SKM-1 (cell line): Measurements from ENCODE around the gene VAV3.
"Not testable (repeated sequence)": the region's sequence is repeated elsewhere in the genome, so short reads cannot be mapped to it uniquely, and the experiment has no call there.

ENCODE experiments used
- DNase-seq: peaks from one replicate; lab custom pipeline; 2025; ENCODE audit not compliant: unreplicated experiment; lab: John Stamatoyannopoulos, UW

VAV3 gene

DNA sequence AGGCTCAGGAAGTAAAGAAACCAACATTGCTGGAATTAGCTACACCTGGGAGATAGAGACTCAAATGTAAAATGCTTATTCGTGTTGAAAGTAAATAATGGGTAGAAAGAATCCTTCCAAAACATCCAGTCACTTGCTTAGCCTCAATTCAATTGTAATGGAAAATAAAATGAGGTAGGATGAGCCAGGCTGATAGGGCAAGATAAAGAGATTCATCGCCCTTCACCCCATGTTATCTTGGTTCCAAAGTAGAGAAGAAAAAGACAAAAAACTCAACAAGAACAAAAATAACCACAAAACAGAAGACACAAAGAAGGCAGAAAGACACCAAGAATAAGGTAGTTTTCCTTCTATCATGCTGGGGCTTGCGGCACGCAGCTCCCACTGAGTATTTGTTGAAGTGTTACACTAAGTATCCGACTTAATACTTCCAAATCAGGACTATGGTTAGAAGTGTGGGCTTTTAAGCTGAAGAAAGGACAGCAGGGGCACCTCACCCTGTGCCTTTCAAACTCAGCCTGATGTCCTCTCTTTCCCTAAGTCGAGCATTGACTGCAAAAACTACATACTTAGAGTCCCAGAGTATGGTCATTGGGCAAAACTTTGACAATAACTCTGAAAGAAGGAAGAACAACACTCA, 202.1 kb downstream of the VAV3 start:
- DNase-seq: no peak

- DNase-seq: no peak
Measured at GRCh38 chr1:107760065-107760464, 204.9 kb downstream of the VAV3 start.

- peak; percentile 29 for DNase-seq
Measured at GRCh38 chr1:107750364-107750959, 214.5 kb downstream of the VAV3 start.

DNA sequence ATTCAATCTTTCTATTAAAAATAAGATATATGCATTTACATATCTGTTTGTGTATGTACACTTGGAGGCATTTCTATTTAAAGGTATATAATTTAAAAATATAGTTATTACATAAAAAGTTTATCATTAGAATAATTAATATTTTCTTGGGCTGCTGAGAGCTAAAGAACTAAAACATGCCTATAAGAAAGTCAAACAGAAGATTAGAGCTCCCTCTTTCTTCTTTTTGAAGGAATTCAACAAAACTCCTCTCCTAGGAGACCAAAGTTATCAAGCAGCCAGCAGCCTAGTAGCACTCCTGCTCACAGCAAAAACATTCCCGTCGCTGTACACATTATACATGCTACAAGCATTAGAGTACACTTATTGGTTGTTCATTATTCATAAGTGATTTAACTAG, 216.4 kb downstream of the VAV3 start:
- DNase-seq: no peak

DNA sequence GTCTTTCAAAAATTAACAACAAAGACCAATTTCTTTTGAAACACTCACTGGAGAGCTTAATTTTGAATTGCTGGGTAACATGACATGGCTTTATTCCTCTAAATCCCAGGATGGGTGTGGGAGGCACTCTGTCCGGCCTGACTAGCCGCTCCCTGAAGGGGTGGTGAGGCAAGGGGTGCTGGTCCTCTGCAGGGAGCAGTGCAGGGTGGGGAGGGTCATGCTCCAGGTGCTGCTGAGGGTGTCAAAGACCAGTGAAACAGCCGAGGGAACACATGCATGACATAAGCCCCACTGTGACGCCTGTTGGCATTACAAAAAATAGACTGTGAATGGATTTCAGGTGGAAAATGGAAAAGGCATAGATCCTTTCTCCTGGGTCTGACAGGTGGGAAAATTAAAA, 223.7 kb downstream of the VAV3 start:
- DNase-seq: no peak

- no peak for DNase-seq
Measured at GRCh38 chr1:107740579-107740978, 224.4 kb downstream of the VAV3 start.

DNA sequence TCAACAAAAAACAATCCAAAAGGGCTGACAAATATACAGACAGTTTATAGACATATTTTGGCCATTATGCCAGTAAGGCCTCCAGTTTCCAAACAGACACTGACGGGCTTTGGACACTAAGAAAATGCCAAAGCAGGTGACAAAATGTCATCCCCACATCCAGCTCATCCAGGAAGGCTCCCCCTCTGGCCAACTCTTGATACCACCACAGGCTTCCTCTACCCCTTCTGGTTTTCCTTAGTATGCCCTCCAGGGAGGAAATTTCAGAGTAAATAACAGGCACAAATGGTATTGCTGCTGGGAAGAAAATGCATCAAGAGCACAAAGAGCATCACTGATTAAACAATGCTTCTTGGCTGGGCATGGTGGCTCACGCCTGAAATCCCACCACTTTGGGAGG, 225.3 kb downstream of the VAV3 start:
- DNase-seq: no peak

DNA sequence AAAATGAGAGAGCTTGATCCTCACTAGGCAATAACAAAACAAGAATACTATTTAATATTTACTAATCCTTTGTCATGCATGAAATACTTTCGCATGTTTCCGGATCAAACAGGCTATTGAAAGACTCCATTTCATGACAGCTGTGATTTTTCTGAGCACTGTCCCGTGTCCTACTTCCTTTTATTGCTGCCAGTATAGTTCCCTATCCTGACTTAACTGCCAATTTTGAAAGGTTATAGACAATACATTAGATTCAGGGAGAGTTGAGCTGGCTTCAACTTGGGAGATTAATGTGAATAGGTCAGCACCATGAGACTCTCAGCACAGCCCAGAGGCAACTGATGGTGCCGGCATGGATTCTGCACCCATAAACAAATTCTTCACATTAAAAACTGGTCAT, 225.8 kb downstream of the VAV3 start:
- no peak for DNase-seq

DNA sequence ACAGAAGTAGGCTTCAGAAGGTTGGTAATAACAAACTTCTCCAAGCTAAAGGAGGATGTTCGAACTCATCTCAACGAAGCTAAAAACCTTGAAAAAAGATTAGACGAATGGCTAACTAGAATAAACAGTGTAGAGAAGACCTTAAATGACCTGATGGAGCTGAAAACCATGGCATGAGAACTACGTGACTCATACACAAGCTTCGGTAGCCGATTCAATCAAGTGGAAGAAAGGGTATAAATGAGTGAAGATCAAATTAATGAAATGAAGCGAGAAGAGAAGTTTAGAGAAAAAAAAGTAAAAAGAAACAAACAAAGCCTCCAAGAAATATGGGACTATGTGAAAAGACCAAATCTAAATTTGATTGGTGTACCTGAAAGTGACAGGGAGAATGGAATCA, 231.6 kb downstream of the VAV3 start:
- DNase-seq: not testable (repeated sequence)

DNA sequence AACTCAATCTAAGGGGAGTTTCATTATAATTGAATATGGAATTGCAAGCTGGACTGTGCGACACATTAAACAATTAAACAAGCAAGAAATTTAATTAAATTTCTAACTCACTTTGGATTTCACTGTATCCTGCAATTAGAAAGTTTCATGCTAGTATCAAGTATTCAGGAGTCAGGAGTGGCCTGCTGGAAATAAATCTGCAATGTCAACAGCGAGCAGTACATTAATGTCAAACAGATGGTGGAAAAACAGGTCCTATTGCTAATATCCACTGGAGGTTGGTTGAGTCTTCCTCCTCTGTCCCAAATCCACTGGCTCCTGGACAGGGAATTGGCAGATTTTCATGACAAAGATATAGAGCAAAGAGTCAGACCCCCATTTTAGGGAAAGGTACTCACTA, 237.1 kb downstream of the VAV3 start:
- DNase-seq: no peak

DNA sequence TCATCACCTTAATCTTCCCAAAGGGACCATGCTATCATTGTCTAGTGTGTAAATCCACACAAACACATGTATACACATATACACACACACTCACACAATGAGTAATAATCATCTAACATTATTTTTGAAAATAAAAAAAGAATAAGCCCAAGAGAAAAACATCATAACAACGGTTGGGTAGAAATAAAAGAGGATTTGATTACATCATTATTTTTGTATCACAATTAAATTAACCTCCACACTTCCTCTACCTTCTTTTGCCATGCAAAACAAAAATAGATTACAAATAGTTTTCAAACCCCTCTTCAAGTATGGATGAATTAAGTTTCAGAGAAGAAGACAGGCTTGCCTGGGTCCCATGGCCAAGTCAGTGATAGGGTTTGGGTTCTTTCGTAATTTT, 238.1 kb downstream of the VAV3 start:
- DNase-seq: no peak

DNA sequence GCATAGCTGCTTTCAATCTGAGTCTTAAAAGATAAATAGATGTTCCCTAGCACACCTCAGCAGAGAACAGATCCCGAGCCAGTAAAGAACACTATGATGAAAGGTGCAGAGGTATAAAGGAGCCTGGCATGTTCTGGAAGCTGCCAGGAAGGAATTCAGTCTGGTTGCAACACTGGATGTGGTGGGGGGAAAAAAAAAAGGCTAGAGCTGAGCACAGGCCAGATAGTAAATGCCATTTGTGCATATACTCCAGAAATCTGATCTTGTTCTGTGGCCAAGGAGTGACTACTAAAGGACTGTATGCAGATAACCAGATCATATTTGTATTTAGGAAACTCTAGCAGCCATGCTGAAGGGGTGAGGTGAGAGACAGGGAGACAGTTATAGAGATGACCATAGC, 240.3 kb downstream of the VAV3 start:
- DNase-seq: no peak

DNA sequence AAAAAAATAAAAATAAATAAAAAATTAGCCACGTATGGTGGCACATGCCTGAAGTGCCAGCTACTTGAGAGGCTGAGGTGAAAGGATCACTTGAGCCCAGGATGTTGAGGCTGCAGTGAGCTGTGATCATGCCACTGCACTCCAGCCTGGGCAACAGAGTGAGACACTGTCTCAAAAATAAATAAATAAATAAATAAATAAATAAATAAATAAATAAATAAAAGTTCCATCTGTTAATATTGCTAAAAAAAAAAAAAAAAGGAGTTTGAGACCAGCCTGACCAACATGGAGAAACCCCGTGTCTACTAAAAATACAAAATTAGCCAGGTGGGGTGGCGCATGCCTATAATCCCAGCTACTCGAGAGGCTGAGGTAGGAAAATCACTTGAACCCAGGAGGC, 244.8 kb downstream of the VAV3 start:
- DNase-seq: not testable (repeated sequence)

- no peak for DNase-seq
Measured at GRCh38 chr1:107710005-107710404, 255.0 kb downstream of the VAV3 start.

- DNase-seq: no peak
Measured at GRCh38 chr1:107707111-107707510, 257.9 kb downstream of the VAV3 start.

GRCh38 chr1:107706182-107706581, 258.8 kb downstream of the VAV3 start:
- DNase-seq: no peak

- no peak for DNase-seq
Measured at GRCh38 chr1:107704911-107705310, 260.1 kb downstream of the VAV3 start.

GRCh38 chr1:107702946-107703571, 261.9 kb downstream of the VAV3 start:
- DNase-seq: no peak

DNA sequence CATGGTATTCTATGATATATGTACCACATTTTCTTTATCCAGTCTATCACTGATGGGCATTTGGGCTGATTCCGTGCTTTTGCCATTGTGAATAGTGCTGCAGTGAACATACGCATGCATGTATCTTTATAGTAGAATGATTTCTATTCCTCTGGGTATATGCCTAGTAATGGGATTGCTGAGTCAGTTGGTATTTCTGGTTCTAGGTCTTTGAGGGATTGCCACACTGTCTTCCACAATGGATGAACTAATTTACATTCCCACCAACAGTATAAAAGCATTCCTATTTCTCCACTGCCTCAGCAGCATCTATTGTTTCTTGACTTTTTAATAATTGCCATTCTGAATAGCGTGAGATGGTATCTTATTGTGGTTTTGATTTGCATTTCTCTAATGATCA, 264.3 kb downstream of the VAV3 start:
- DNase-seq: not testable (repeated sequence)

DNA sequence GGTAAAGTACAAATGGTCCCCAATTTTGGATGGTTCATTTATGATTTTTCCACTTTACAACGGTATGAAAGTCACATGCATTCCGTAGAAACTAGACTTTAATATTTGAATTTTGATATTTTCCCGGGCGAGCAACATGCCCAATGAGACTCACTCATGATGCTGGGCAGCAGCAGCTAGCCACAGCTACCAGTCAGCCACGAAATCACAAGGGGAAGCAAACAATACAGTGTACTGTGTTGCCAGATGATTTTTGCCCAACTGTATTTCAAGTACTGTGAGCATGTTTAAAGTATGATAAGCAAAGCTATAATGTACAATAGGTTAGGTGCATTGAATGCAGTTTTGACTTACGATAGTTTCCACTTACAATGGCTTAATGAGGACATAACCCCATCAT, 266.8 kb downstream of the VAV3 start:
- no peak for DNase-seq

DNA sequence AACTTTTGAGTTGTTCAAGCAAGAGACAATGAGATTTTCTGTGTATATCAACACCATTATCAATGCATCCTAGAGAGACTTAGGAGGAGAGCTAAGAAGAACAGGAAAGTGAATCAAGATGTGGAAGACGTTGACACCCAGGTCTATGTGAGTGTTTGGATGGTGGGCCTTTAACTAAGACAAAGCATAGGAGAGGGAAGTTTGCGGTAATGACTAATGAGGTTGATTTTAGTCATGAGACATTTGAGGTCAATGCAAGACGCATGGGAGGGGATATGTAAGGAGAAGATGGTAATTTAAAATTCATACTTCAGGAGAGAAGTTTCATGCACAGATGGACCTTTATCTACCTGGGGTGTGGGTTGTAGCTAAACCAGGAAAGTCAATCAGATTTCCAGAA, 269.6 kb downstream of the VAV3 start:
- DNase-seq: no peak

- no peak for DNase-seq
Measured at GRCh38 chr1:107692580-107693345, 272.2 kb downstream of the VAV3 start.
